ENCODE results near the gene FCRL3.
A peak's percentile ranks its signal among the peaks of the same experiment; 100 is the strongest.

FCRL3 gene

GRCh38 chr1:157682710-157683437 is 17.7 kb downstream of the FCRL3 start:
- no peak for DNase-seq

GRCh38 chr1:157678721-157679120 is 21.8 kb downstream of the FCRL3 start:
- DNase-seq: no peak

- DNase-seq: no peak
These were observed 27.6 kb downstream of the FCRL3 start for GRCh38 chr1:157673008-157673407.

- DNase-seq: no peak
These were observed 28.7 kb downstream of the FCRL3 start for GRCh38 chr1:157671895-157672294.

- no peak for DNase-seq
These were observed 40.9 kb downstream of the FCRL3 start for GRCh38 chr1:157659576-157660247.

- no peak for DNase-seq
These were observed 42.0 kb downstream of the FCRL3 start for GRCh38 chr1:157658571-157658970.

- no peak for DNase-seq
These were observed 47.1 kb downstream of the FCRL3 start for GRCh38 chr1:157653494-157653873.

- DNase-seq: peak; percentile 0
These were observed 47.6 kb downstream of the FCRL3 start for GRCh38 chr1:157652859-157653493.

- no peak for DNase-seq
These were observed 52.3 kb downstream of the FCRL3 start for GRCh38 chr1:157648317-157648716.

GRCh38 chr1:157646144-157646543 is 54.4 kb downstream of the FCRL3 start:
- DNase-seq: no peak

- no peak for DNase-seq
These were observed 59.4 kb downstream of the FCRL3 start for GRCh38 chr1:157641177-157641576.

- DNase-seq: no peak
These were observed 60.8 kb downstream of the FCRL3 start for GRCh38 chr1:157639800-157640199.

- no peak for DNase-seq
These were observed 71.8 kb downstream of the FCRL3 start for GRCh38 chr1:157628773-157629172.
